ENCODE results near the gene KCNN4. TPM values are rescaled to one million over a fixed set of nuclear protein-coding genes. Genes with fewer than 3 reads are reported as not detected.
A peak's percentile ranks its signal among the peaks of the same experiment; 100 is the strongest.

Gene KCNN4
- total and polyA plus RNA-seq, 10 of the 15 experiments (the other 5 are each of a cell fraction or from before 2014, with no cell fraction given), result 1.4 to 112 (median 77.9) TPM

- TF ChIP-seq BMI1 (IDR thresholded peaks at IDR 0.05; ENCODE audit: borderline replicate concordance), result no peak
- TF ChIP-seq HDAC2 (IDR thresholded peaks at IDR 0.05), result no peak
- TF ChIP-seq NKRF (conservative IDR thresholded peaks at IDR 0.05), result no peak
- no peak; the same call in 1 of the 2 replicates for TF ChIP-seq ATF2 (IDR thresholded peaks at IDR 0.05; ENCODE audit: low read length)
- peak; percentile 60; the same call in 1 of the 2 replicates for TF ChIP-seq ESRRA (IDR thresholded peaks at IDR 0.05; ENCODE audit: low read length)
- TF ChIP-seq, protein P1, sequence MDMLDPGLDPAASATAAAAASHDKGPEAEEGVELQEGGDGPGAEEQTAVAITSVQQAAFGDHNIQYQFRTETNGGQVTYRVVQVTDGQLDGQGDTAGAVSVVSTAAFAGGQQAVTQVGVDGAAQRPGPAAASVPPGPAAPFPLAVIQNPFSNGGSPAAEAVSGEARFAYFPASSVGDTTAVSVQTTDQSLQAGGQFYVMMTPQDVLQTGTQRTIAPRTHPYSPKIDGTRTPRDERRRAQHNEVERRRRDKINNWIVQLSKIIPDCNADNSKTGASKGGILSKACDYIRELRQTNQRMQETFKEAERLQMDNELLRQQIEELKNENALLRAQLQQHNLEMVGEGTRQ (IDR thresholded peaks at IDR 0.05; ENCODE audit: borderline replicate concordance, low read depth, low read length), result no peak
Observed at GRCh38 chr19:43763473-43763939, 17.3 kb downstream of the KCNN4 start (continued).

DNA sequence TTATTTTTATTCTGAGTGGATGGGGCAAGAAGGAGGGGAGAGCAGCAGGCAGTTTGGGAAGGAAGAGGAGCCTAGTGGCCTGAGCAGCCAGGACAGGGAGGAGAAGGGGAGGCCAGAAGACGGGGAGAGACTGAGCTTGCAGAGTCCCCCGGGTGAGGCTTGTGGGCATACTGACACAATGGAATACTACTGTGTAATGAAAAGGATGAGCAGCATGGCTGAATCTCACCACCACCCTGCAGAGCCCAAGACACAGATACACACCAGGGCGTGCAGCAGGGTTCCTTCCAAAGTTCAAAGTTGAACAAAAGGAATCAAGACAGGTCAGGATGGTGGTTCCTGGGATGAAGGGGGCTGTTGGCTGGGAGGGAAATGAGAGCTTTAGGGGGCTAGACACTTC lies 18.0 kb downstream of the KCNN4 start:
- RAD21 ChIA-PET (ENCODE audit: unreplicated experiment), result interaction anchor here (0.7 to 8.3 kb wide), 8 partner anchors 8 to 94 kb away, joined by 3 to 167 read pairs (median 38); partner anchors contain the start of genes KCNN4, PLAUR and SMG9
- Histone ChIP-seq H4K20me1 (ENCODE audit: control insufficient read depth, insufficient read depth) (no peaks in the 10 kb centered on the region), H3K4me2 (ENCODE audit: control insufficient read depth, insufficient read depth) (peak overlapping the region; percentile 86; the same call in 1 of the 2 replicates), H3K27me3 (replicated peaks in 1 of 2; ENCODE audit: control insufficient read depth in 2 of 2, insufficient read depth in 2 of 2, low read length in 1 of 2) (no peaks in the 10 kb centered on the region), H3K27ac (ENCODE audit: control insufficient read depth, insufficient read depth) (peak overlapping the region; percentile 100), H3K4me1 (ENCODE audit: control insufficient read depth, insufficient read depth, low read length) (peaks cover 70% of the 10 kb centered on the region), H3K9me3 (replicated peaks; ENCODE audit: control insufficient read depth, insufficient read depth, low read length) (no peaks in the 10 kb centered on the region; the same call in 2 of the 3 replicates), H3K9ac (ENCODE audit: control insufficient read depth, insufficient read depth, low read length) (peak overlapping the region; percentile 76), H2AFZ (ENCODE audit: control insufficient read depth, low read depth, low read length) (no peak overlapping the region), H3K79me2 (ENCODE audit: control insufficient read depth, insufficient read depth, low read length) (peaks cover 1% of the 10 kb centered on the region; the same call in 1 of the 2 replicates), H3K36me3 (ENCODE audit: control insufficient read depth in 2 of 2, insufficient read depth in 2 of 2, low read length in 1 of 2) (peaks cover 12 to 13% of the 10 kb centered on the region in 2 experiments), H3K4me3 (no peak overlapping the region)
- 100% methylated on average over 2 of the region's 3 CpGs for WGBS (ENCODE audit: insufficient coverage, insufficient replicate concordance, low lambda C conversion rate, missing lambda C conversion rate)
- intact Hi-C loops (cut with micrococcal nuclease; ENCODE audit: unreplicated experiment), result no loop called here
- ATAC-seq (no peak), FAIRE-seq (no peak), DNase-seq (ENCODE audit: low read depth, low spot score) (no peak)
- SMC1A ChIA-PET (ENCODE audit: uncharacterized antibody, unreplicated experiment), result interaction anchor here (1.0 to 20.1 kb wide), 5 partner anchors 10 to 95 kb away, joined by 3 to 325 read pairs (median 88); partner anchors contain the start of genes KCNN4 and SMG9
- POLR2A ChIA-PET, result interaction anchor here (1.1 to 18.9 kb wide), 3 partner anchors 12 to 22 kb away, joined by 3 to 389 read pairs (median 307); partner anchors contain the start of genes KCNN4 and SMG9
- in situ Hi-C loops (cut with MboI), result loop anchor here (25.0 kb wide), 2 partner anchors 1699 to 1826 kb away; partner anchors contain the start of genes ERFL and FOSB
- BruUV-seq (replicated peaks), result no TSS peak
- CTCF ChIA-PET, result interaction anchor here (0.8 to 20.8 kb wide), 7 partner anchors 8 to 208 kb away, joined by 3 to 324 read pairs (median 9); partner anchors contain the start of genes KCNN4 and SMG9
- TF ChIP-seq BHLHE40 (IDR thresholded peaks at IDR 0.05; ENCODE audit: borderline replicate concordance in 1 of 2, low read depth in 2 of 2, low read length in 1 of 2) (no peak), MEF2B (IDR thresholded peaks at IDR 0.05; ENCODE audit: partially characterized antibody, poor library complexity, severe bottlenecking) (no peak), POU2F2 (IDR thresholded peaks at IDR 0.05; ENCODE audit: borderline replicate concordance, low read depth, low read length) (no peak), ZZZ3 (IDR thresholded peaks at IDR 0.05; ENCODE audit: control insufficient read depth, insufficient read length, low read depth) (no peak), CHD1 (IDR thresholded peaks at IDR 0.05; ENCODE audit: low read depth, low read length) (no peak), IKZF2 (IDR thresholded peaks at IDR 0.05) (no peak), ZNF687 (IDR thresholded peaks at IDR 0.05) (no peak)
